HUES64 (cell line): ENCODE results near the gene BSN.

Experiments used
- H3K27ac ChIP-seq: 2 replicates; pipeline ENCODE4 v1.7.0; 2013; ENCODE audit warnings: low read depth, low read length, inconsistent platforms
- H3K27me3 ChIP-seq: 2 replicates; pipeline ENCODE4 v1.6.1; 2013; ENCODE audit warnings: mild to moderate bottlenecking, low read length; ENCODE audit not compliant: insufficient read depth
- H3K36me3 ChIP-seq: 2 replicates; pipeline ENCODE4 v1.6.1; 2013; ENCODE audit warnings: mild to moderate bottlenecking, low read length; ENCODE audit not compliant: insufficient read depth
- H3K4me1 ChIP-seq: 2 replicates; pipeline ENCODE4 v1.6.1; 2013; ENCODE audit warnings: mild to moderate bottlenecking, low read length, moderate library complexity; ENCODE audit not compliant: insufficient read depth
- H3K4me3 ChIP-seq: 2 replicates; pipeline ENCODE4 v1.5.1; 2013; ENCODE audit warnings: mild to moderate bottlenecking, low read length, moderate library complexity
- H3K9ac ChIP-seq: 2 replicates; pipeline ENCODE4 v1.6.1; 2013; ENCODE audit warnings: mild to moderate bottlenecking, low read depth, low read length
- H3K9me3 ChIP-seq: 2 replicates; pipeline ENCODE4 v1.6.1; 2013; ENCODE audit warnings: low read depth, low read length; ENCODE audit not compliant: insufficient read depth
- WGBS: fragments of 150-250, 120-280 bp; methylation state at CpG from one replicate; pipeline ENCODE4 v1.1.7; 2013; ENCODE audit warnings: missing lambda C conversion rate; 5-methylcytosine and 5-hydroxymethylcytosine counted together

Gene BSN

GRCh38 chr3:49701388-49702077 lies 147.3 kb downstream of the BSN start:
- H3K9ac ChIP-seq, result no peak overlapping the region
- no peaks in the 10 kb centered on the region for H3K27me3 ChIP-seq
- H3K27ac ChIP-seq, result no peak overlapping the region
- 84% methylated on average over 21 of the region's 21 CpGs for WGBS
- H3K4me3 ChIP-seq, result no peak overlapping the region
- H3K36me3 ChIP-seq, result peaks cover 21% of the 10 kb centered on the region
- H3K4me1 ChIP-seq, result no peaks in the 10 kb centered on the region
- no peaks in the 10 kb centered on the region for H3K9me3 ChIP-seq

GRCh38 chr3:49702672-49703071 lies 148.4 kb downstream of the BSN start:
- Histone ChIP-seq H3K27me3 (no peaks in the 10 kb centered on the region), H3K4me1 (no peaks in the 10 kb centered on the region), H3K9me3 (no peaks in the 10 kb centered on the region), H3K4me3 (no peak overlapping the region), H3K27ac (no peak overlapping the region), H3K36me3 (peaks cover 22% of the 10 kb centered on the region), H3K9ac (no peak overlapping the region)
- 93% methylated on average over 11 of the region's 11 CpGs for WGBS

DNA sequence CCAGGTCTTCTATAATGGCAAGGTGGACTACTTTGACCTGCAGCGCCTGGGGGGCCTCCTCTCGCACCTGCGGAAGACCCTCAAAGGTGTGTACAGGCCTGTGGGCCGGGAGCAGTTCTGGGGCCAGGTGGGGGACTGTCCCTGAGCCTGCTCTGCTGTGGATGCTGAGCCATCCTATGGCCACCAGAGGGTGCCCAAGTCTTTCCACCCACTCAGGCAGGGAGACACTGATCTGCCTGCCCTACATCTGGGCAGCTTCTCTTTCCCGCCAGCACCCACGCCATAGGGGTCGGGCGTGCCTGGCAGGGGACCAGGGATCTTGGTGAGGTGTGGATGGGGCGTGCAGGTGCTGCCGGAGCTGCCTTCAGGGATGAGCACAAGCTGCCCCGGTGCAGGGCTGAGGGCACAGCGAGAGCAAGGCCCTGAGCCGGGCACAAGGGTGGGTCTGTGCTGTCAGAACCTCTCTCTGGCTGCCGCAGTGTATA lies 149.2 kb downstream of the BSN start:
- Histone ChIP-seq H3K9me3 (no peaks in the 10 kb centered on the region), H3K4me1 (no peaks in the 10 kb centered on the region), H3K4me3 (no peak overlapping the region), H3K27ac (no peak overlapping the region), H3K36me3 (peaks cover 22% of the 10 kb centered on the region; the same call in 1 of the 2 replicates), H3K9ac (no peak overlapping the region), H3K27me3 (no peaks in the 10 kb centered on the region)
- 86% methylated on average over 14 of the region's 14 CpGs for WGBS

DNA sequence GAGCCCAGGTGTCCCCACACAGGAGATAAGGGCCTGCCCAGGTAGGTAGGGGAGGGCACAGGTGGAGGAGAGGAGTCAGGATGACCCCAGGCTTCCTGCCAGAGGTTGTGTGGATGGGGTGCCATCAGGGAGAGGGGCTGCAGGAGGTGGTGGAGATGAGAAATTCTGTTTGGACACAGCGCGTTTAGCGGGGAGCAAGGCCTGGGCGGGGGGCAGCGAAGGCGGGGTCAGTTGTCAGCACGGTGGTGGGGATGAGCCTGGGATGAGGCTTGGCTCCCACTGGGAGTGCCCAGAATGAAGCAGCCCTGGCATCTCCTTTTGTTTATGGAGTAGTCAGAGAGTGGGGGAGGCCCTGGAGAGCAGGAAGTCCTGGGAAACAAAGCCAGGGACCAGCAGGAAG lies 149.7 kb downstream of the BSN start:
- Histone ChIP-seq H3K4me1 (no peaks in the 10 kb centered on the region), H3K36me3 (peaks cover 22% of the 10 kb centered on the region; the same call in 1 of the 2 replicates), H3K9ac (no peak overlapping the region), H3K4me3 (no peak overlapping the region), H3K27ac (no peak overlapping the region), H3K9me3 (no peaks in the 10 kb centered on the region), H3K27me3 (no peaks in the 10 kb centered on the region)
- 92% methylated on average over 7 of the region's 7 CpGs for WGBS

DNA sequence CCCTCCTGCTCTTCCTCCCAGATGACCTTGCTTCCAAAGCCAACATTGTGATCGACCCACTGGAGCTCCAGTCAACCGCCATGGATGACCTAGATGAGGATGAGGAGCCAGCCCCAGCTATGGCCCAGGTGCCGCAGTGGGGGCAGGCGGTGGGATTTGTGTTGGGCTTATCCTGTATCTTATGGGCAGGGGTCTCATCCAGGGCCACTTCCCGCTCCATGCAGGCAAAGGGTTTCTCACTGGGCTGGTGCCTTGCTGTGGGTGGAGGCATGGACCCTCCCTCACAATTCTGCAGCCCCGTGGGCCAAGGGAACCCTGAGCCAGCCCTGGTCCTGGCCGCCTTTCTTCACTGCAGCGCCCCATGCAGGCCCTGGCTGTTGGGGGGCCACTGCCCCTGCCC lies 150.4 kb downstream of the BSN start:
- no peak overlapping the region for H3K4me3 ChIP-seq
- peaks cover 22% of the 10 kb centered on the region; the same call in 1 of the 2 replicates for H3K36me3 ChIP-seq
- no peaks in the 10 kb centered on the region for H3K9me3 ChIP-seq
- no peaks in the 10 kb centered on the region for H3K27me3 ChIP-seq
- 92% methylated on average over 8 of the region's 8 CpGs for whole genome bisulfite sequencing
- H3K9ac ChIP-seq, result no peak overlapping the region
- no peaks in the 10 kb centered on the region for H3K4me1 ChIP-seq
- H3K27ac ChIP-seq, result no peak overlapping the region

GRCh38 chr3:49705390-49705960 lies 151.2 kb downstream of the BSN start:
- Histone ChIP-seq H3K27ac (no peak overlapping the region), H3K36me3 (peaks cover 22% of the 10 kb centered on the region; the same call in 1 of the 2 replicates), H3K9ac (no peak overlapping the region), H3K9me3 (no peaks in the 10 kb centered on the region), H3K27me3 (no peaks in the 10 kb centered on the region), H3K4me1 (no peaks in the 10 kb centered on the region), H3K4me3 (no peak overlapping the region)
- WGBS, result 95% methylated on average over 17 of the region's 17 CpGs

DNA sequence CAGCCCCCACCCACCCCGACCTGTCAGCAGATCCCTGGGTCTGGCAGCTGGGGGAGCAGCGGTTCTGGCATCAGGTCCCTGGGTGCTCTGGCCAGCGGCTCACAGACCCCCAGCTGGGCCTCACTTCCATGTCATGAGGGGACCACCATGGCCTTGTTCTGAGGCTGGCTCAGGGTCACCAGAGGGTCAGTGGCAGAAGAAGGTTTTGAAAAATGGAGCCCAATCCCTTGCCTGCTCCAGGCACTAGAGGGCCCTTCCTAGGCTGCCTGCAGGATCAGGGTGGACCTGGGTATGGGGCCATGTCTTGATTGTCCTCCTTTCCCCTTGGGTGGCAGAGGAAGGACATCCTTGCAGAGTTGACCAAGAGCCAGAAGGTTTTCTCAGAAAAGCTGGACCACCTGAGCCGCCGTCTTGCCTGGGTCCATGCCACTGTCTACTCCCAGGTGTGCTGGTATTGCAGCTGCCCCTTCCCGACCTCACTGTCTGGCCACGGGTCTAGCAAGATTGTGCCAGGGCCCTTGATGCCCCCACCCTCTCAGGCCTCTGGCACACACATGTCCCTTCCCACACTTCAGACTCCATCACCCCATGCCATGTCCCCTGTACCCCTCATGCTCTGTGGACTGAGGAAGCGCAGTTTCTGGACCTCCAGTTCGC lies 152.3 kb downstream of the BSN start:
- Histone ChIP-seq H3K9me3 (no peaks in the 10 kb centered on the region), H3K4me3 (no peak overlapping the region), H3K4me1 (no peaks in the 10 kb centered on the region), H3K9ac (no peak overlapping the region), H3K27ac (no peak overlapping the region), H3K27me3 (no peaks in the 10 kb centered on the region), H3K36me3 (peaks cover 22% of the 10 kb centered on the region; the same call in 1 of the 2 replicates)
- 92% methylated on average over 9 of the region's 9 CpGs for WGBS

DNA sequence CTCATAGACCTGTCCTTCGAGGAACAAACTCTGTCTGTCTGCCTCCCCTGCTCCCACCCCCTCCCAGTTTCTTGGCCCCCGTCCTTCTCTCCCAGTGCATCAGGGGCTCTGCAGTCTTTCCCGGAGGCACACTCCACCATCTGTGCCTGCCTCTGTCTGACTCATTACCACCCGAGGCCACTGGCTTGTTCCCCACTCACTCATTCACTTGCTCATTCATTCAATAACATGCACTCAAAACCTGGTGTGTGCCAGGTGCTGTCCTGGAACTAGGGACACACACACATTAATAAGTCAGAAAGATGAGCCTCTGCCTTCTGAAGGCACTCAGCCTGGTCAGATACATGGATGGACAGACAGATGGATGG lies 152.8 kb downstream of the BSN start:
- peaks cover 19% of the 10 kb centered on the region; the same call in 1 of the 2 replicates for H3K36me3 ChIP-seq
- H3K9me3 ChIP-seq, result no peaks in the 10 kb centered on the region
- no peak overlapping the region for H3K4me3 ChIP-seq
- WGBS, result 87% methylated on average over 4 of the region's 4 CpGs
- no peak overlapping the region for H3K9ac ChIP-seq
- H3K27me3 ChIP-seq, result no peaks in the 10 kb centered on the region
- H3K4me1 ChIP-seq, result no peaks in the 10 kb centered on the region
- H3K27ac ChIP-seq, result no peak overlapping the region

DNA sequence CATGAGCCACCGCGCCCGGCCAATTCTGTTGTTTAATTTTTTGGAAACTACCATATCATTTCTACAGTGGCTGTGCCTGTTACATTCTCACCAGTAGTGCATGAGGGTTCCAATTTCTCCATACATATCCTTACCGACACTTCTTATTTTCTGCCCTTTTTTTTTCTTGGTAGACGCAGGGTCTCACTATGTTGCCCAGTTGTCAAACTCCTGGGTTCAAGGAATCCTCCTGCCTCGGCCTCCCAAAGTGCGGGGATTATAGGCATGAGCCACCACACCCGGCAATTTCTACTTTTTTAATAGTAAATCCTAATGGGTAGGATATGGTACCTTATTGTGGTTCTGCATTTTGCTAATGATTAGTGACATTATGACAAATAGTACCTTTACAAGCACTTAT lies 155.6 kb downstream of the BSN start:
- Histone ChIP-seq H3K4me3 (no peak overlapping the region), H3K36me3 (0 out of 2 replicates have a peak, but pooled peaks cover 11% of the 10 kb centered on the region), H3K4me1 (no peaks in the 10 kb centered on the region), H3K9me3 (no peaks in the 10 kb centered on the region), H3K9ac (no peak overlapping the region), H3K27me3 (no peaks in the 10 kb centered on the region), H3K27ac (no peak overlapping the region)
- WGBS, result 91% methylated on average over 8 of the region's 8 CpGs

- Histone ChIP-seq H3K27ac (no peak overlapping the region), H3K4me3 (no peak overlapping the region), H3K9ac (no peak overlapping the region), H3K4me1 (no peaks in the 10 kb centered on the region), H3K27me3 (no peaks in the 10 kb centered on the region), H3K9me3 (no peaks in the 10 kb centered on the region), H3K36me3 (peaks cover 10% of the 10 kb centered on the region; the same call in 1 of the 2 replicates)
- WGBS, result 94% methylated on average over 5 of the region's 5 CpGs
These were observed 157.2 kb downstream of the BSN start for GRCh38 chr3:49711489-49711888.

GRCh38 chr3:49712166-49712565 lies 157.9 kb downstream of the BSN start:
- Histone ChIP-seq H3K9ac (no peak overlapping the region), H3K9me3 (no peaks in the 10 kb centered on the region), H3K4me3 (no peak overlapping the region), H3K27ac (no peak overlapping the region), H3K36me3 (peaks cover 6% of the 10 kb centered on the region; the same call in 1 of the 2 replicates), H3K27me3 (no peaks in the 10 kb centered on the region), H3K4me1 (no peaks in the 10 kb centered on the region)
- 94% methylated on average over 11 of the region's 11 CpGs for WGBS
